GM19455 (cell line): ENCODE measurements around the gene OPN5.
"Not testable (repeated sequence)": the region's sequence is repeated elsewhere in the genome, so short reads cannot be mapped to it uniquely, and the experiment has no call there.

Experiments used
- ATAC-seq: cut with Tn5 transposase; IDR thresholded peaks from one replicate; pipeline ENCODE4 v1.9.1; 2021; ENCODE audit not compliant: unreplicated experiment

OPN5 gene, protein sequence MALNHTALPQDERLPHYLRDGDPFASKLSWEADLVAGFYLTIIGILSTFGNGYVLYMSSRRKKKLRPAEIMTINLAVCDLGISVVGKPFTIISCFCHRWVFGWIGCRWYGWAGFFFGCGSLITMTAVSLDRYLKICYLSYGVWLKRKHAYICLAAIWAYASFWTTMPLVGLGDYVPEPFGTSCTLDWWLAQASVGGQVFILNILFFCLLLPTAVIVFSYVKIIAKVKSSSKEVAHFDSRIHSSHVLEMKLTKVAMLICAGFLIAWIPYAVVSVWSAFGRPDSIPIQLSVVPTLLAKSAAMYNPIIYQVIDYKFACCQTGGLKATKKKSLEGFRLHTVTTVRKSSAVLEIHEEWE

DNA sequence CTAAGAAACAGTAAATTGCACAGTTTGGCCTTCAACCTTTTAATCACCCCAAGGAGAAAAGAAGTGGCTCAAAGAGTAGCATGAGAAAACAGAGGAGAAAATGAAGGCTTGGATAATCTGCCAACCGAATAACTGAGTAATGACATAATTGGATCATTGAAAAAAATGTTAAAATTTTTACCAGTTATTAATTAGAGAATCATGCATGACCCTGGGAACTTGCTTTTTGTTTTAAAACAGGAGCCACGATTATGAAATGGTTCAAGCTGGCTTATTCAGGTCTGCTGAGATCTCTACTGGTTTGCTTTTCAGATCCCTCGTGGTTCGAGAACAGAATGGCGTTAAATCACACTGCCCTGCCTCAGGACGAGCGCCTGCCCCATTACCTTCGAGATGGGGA lies at the start of gene OPN5:
OPN5 (plus strand) TSS at position 301 of the 400 bp plus-strand sequence; CDS start at position 336, 35 bp downstream.
- no peak for ATAC-seq

DNA sequence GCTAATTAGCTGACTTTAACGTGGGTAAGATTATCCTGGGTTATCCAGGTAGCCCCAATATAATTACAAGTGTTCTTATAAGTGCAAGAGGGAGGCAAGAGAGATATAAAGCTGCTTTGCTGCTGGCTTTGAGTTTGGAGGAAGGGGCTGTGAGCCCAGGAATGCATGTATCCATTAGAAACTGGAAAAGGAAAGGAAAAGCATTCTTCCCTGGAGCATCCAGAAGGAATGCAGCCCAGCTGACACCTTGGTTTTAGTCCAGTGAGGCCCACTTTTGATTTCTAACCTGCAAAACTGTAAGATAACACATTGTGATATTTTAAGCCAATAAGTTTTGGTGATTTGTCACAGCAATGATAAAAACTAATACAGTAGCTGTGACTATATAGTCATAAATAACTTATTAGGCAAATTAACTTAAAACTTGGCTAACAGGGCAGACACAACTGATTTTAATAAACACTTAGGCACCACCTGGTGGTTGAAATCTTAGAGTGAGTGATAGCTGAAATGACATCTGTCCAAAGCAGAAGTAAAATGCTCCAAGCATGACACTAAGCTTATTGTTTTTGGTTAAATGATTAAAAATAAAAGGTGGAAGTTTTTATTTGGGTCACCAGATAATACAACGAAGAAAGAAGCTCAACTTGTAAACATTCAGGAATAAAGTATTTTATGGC lies 47.8 kb upstream of the OPN5 start:
- ATAC-seq = peak; percentile 68

- no peak for ATAC-seq
Observed at GRCh38 chr6:47734831-47735481, 46.9 kb upstream of the OPN5 start.

- no peak for ATAC-seq
Observed at GRCh38 chr6:47736083-47736700, 45.6 kb upstream of the OPN5 start.

DNA sequence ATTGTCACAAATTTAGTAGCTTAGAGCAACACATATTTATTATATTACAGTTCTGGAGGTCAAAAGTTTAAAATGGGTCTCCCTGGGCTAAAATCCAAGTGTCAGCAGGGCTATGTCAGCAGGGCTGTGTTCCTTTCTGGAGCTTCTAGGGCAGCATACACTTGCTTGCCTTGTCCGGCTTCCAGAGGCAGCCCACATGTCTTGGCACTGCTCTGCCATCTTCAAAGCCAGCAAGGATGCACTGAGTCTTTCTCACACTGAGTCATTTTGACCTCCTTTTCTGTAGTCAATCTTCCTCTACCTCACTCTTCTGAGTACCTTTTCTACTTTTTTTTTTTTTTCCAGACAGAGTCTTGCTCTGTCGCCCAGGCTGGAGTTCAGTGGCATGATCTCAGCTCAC lies 44.4 kb upstream of the OPN5 start:
- no peak for ATAC-seq

- no peak for ATAC-seq
Observed at GRCh38 chr6:47740714-47741113, 41.1 kb upstream of the OPN5 start.

DNA sequence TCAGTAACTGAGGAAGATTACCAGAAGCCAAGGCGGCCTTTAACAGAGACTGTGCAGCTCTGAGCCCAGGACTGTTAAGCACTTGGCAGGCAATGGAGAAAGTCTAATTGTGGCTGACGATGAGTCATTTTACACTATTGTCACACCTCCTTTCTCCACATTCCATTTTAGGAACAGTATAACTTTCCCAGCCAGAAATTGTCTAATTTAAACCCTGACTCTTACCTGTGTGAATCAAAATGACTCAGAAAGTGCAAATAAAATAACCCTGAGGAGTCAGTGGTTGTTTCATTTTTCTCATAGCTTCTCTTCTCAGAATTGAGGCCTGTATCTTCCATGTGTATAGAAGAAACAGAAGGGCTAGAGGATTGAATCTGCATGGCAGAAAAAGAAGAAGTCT lies 40.0 kb upstream of the OPN5 start:
- no peak for ATAC-seq

DNA sequence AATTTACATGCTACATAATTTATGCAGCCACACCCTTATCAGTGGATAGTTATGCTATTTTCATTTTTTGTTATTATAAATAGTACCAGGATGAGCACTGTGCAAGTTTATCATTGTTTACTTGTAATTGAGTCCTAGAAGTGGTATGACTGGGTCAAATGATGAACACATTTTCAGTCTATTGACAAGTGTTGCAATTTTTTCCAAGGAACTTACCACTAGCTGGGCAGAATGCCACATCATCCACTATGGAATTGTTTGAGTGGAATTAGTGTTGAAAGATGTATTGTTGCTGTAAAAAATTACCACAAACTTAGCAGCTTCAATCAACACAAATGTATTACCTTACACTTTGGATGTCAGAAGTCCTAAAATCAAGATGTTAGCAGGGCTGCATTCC lies 38.1 kb upstream of the OPN5 start:
- ATAC-seq = no peak

- not testable (repeated sequence) for ATAC-seq
Observed at GRCh38 chr6:47745269-47745668, 36.6 kb upstream of the OPN5 start.

DNA sequence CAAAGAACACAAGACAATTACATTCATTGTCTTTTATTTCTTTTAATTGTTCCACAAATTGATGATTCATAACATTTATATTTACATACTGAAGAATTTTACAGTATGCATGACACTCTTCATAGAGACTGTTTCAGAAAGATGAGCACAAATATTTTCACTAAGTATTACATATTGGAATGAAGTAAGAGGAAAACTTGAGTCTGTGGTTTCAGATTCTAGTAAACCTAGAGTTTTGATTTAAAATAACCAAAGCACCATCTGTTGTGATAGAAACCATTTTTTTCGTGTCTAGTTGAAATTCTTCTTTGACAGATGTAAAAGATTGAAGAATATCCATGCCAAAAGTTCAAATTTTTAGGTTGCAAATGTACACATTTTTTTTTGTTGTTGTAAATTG lies 32.1 kb upstream of the OPN5 start:
- ATAC-seq = no peak

DNA sequence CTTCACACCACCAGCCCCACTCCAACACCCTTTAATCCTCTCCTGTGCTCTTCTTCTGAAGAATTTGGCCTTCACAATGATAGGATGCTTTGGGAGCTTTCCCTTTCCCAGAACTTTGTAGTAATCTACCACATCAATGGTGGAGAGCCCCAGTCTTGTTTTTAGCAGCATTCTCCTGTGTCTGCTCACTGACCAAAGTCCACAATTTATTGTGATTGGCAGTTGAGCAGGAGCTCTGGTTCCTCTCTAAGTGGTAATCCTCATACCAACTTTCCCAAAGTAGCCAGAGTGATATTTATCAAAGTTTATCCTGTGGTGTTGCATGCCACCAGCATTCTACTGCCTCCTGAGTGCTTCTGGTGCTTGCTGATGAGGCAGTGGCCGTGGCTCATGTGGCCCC lies 29.0 kb upstream of the OPN5 start:
- no peak for ATAC-seq

DNA sequence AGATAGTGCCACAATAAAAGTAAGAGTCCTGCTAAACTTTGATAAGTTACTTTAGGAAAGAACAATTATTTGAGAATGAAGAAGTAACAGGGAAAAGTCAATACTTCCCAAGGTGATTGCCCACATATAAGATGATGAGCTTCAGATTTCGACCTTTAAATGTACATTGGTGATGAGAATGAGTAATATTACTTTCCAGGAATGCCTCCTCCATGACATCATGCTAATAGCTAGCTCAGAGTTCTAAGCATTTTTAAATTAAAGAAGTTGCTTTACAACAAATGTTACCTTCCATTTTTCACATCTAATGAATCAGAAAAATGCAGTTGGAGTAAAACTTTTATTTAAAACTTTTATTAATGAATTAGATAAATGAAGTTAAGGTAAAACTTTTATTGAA lies 22.5 kb upstream of the OPN5 start:
- ATAC-seq = no peak

GRCh38 chr6:47762502-47762901 lies 19.3 kb upstream of the OPN5 start:
- no peak for ATAC-seq

DNA sequence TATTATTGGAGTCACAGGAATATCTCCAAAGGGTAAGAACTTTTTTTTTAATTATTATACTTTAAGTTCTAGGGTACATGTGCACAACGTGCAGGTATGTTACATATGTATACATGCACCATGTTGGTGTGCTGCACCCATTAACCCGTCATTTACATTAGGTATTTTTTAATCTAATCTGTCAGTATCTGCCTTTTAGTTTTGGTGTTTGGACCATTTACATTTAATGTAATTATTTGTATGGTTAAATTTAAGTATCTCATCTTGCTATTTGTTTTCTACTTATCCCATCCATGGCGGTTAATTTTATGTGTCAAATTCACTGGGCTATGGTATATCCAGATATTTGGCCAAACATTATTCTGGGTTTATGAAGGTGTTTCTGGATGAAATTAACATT lies 15.4 kb upstream of the OPN5 start:
- no peak for ATAC-seq

GRCh38 chr6:47767102-47767501 lies 14.7 kb upstream of the OPN5 start:
- no peak for ATAC-seq

DNA sequence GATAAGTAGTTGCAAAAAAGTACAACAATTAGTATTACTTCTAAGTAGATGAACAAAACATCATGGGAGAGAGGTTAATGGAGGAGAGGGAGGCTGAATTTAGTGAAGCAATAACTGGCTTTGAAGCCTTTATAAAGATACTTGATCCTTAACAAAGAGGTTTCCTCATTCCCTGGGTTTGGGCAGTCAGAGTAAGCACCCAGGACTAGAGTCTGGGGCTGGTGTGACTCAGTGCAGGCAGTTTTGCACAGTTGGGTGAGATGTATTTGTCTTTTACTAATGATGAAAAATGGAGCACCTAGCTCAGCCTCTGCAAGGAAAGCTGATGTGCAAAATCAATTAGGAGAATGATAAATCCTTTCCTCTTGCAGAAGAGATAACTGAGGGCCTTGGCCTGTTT lies 11.8 kb upstream of the OPN5 start:
- ATAC-seq = no peak

DNA sequence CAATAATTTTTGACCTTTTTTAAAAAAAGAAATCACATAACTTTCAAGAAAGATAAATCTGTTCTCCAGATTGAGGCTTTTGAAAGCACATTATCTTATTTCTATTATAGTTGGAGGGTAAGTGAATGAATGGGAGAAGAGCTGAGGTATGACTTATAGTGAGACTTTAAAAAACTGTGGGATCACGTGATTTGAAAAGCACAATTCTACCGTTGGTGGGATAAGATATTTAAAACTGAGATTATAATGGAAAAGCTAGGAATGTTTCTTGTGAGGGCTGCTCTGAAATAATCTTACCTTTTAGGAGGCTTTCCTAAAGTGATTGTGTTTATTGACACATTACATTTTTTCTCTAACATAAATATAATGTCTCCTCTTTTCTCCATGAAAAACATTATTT lies 9.5 kb upstream of the OPN5 start:
- no peak for ATAC-seq

DNA sequence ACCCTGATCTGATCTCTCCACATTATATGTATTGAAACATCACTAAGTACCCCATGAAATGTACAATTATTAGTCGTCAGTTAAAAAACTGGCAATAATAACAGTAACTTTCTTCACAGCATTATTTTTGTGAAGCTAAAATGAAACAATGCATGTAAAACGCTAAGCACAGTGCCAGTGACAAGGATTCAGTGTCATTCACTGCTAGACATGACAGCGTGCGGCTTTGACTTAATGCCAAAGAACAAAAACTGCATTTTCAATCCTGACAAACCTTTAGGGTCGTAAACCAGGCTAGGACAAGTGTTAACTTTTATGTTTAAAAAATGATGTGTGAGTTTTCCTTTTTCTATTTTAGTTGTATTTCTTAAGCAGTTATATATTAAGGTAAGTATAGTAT lies 8.8 kb upstream of the OPN5 start:
- ATAC-seq = no peak

DNA sequence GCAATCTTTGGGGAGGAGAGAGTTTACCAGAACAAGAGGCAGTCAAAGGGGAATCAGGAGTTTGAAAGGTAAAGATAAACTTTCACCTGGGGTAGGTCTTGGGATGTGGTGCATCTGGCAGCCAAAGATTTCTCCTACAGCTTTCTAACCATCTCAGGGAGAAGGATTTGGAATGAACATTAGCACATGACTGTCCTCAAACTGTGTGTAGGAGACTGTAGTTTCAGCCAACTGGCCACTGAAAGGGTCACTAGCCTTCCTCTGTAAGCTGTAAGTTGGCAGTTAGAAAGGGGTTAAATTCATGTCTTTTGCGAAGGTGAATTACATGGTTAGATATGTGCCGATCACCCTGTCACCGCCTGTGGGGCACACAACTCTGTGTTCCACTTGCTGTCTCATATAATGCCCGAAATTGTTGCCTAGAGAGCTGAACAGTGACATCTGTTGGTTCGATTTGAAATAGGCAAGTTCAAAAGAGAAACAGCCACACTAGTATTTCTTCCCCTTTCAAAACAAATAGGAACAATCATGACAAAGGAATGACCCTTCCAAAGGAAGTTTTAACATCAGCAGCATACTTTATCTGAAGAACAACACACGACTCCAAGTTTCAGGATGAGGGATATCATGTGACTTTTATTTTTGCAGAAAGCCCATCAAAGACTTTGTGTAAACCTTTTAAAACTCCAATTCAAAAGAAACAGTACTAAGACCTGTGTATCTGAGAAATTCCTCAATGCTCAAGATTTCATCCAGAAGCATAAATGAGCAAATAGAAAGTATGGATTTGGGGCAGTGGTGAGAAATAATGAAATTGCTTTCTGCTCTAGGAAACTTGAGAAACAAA lies 1.1 kb upstream of the OPN5 start:
- ATAC-seq = peak; percentile 78

DNA sequence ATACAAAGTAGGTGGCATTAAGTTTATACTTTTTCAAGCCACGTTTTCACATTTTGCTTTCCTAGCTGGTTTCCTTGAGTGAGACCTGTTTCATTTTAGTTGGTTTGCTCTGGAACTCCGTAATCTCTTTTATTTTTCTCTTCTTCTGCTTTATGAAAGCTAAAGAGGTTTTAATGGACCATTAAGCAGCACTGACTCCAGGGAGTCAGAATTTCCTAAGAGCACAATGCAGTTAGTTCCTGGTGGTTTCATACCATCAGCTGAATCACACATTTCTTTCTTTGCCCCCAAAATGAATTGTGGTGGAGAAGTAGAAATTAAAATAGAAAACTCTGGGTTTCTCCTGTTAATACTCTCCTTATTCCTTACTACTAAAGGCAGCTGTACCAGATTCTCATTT lies 3.4 kb downstream of the OPN5 start:
- ATAC-seq = no peak
